GM12878 (cell line): Measurements from ENCODE around the gene DOCK9. TPM values are rescaled to one million over a fixed set of nuclear protein-coding genes. Genes with fewer than 3 reads are reported as not detected.

ENCODE experiments used
- ATAC-seq: fragments of 200-7000 bp; cut with Tn5 transposase; 3 replicates; pipeline ENCODE4 v1.9.1; 2020; ENCODE audit warnings: mild to moderate bottlenecking, moderate library complexity
- BruUV-seq: library from RNA; stranded (reverse); fragments of 400-500 nt; replicated peaks from 2 replicates; lab custom pipeline; 2021; lab: Mats Ljungman, UMichigan
- CTCF ChIA-PET: fragments of 300-600 bp; sonication (Branson Sonifier 250); formaldehyde crosslinking; extraction: SDS; loops from one replicate; lab custom pipeline; 2021; ENCODE audit warnings: inconsistent platforms; lab: Yijun Ruan, JAX
- POLR2A ChIA-PET: fragments of 350-600 bp; formaldehyde crosslinking; extraction: SDS; loops from one replicate; lab custom pipeline; 2021; ENCODE audit warnings: inconsistent platforms; lab: Charles Lee
- RAD21 ChIA-PET: fragments of 300-600 bp; sonication (Branson Sonifier 250); formaldehyde crosslinking; loops from one replicate; lab custom pipeline; 2023; ENCODE audit warnings: antibody characterized with exemption; ENCODE audit not compliant: unreplicated experiment; lab: Charles Lee
- SMC1A ChIA-PET: fragments of 300-600 bp; sonication (Branson Sonifier 250); formaldehyde crosslinking; loops from one replicate; lab custom pipeline; 2023; ENCODE audit not compliant: unreplicated experiment, uncharacterized antibody; lab: Charles Lee
- DNase-seq: peaks from one replicate; pipeline ENCODE4 v3.0.0-alpha.2; 2011; ENCODE audit warnings: low read depth, low spot score
- FAIRE-seq: peaks from 3 replicates; lab custom pipeline; 2011; peaks lifted over from hg19 to GRCh38; lab: Jason Lieb, UNC
- H2AFZ ChIP-seq: 2 replicates; pipeline ENCODE4 v1.6.0; 2011; ENCODE audit warnings: low read depth, low read length, control low read depth; ENCODE audit not compliant: control insufficient read depth
- H3K27ac ChIP-seq: 2 replicates; pipeline ENCODE4 v1.5.1; 2011; ENCODE audit warnings: control low read depth; ENCODE audit not compliant: control insufficient read depth, insufficient read depth
- H3K27me3 ChIP-seq, 2 experiments: replicated peaks in 1 of 2; 2 replicates each; pipeline versions ENCODE4 v1.6.0 to v1.6.1; 2011; ENCODE audit warnings: low read length in 1 of 2; ENCODE audit not compliant: control insufficient read depth in 2 of 2, insufficient read depth in 2 of 2
- H3K36me3 ChIP-seq, 2 experiments: 2 replicates each; pipeline ENCODE4 v1.5.1; 2011; ENCODE audit warnings: low read length in 1 of 2; ENCODE audit not compliant: control insufficient read depth in 2 of 2, insufficient read depth in 2 of 2
- H3K4me1 ChIP-seq: 2 replicates; pipeline ENCODE4 v1.6.1; 2011; ENCODE audit warnings: mild to moderate bottlenecking, low read length, moderate library complexity, mixed read lengths; ENCODE audit not compliant: control insufficient read depth, insufficient read depth
- H3K4me2 ChIP-seq: 2 replicates; pipeline ENCODE4 v1.6.0; 2011; ENCODE audit warnings: control low read depth; ENCODE audit not compliant: control insufficient read depth, insufficient read depth
- H3K4me3 ChIP-seq: fragments of 200-600 bp; sonication (generic); 2 replicates; pipeline ENCODE4 v1.5.1; 2016
- H3K79me2 ChIP-seq: 2 replicates; pipeline ENCODE4 v1.6.0; 2011; ENCODE audit warnings: low read length; ENCODE audit not compliant: control insufficient read depth, insufficient read depth
- H3K9ac ChIP-seq: 2 replicates; pipeline ENCODE4 v1.8.0; 2011; ENCODE audit warnings: low read length, control low read depth, mixed read lengths; ENCODE audit not compliant: control insufficient read depth, insufficient read depth
- H3K9me3 ChIP-seq: replicated peaks from 3 replicates; pipeline ENCODE4 v1.5.1; 2011; ENCODE audit warnings: mild to moderate bottlenecking, low read length; ENCODE audit not compliant: control insufficient read depth, insufficient read depth
- H4K20me1 ChIP-seq: 2 replicates; pipeline ENCODE4 v1.6.0; 2011; ENCODE audit not compliant: control insufficient read depth, insufficient read depth
- MEF2B ChIP-seq: fragments of 450-650 bp; IDR thresholded peaks from 2 replicates; pipeline ENCODE4 v1.6.1; 2018; ENCODE audit warnings: mild to moderate bottlenecking, moderate library complexity; ENCODE audit not compliant: partially characterized antibody, poor library complexity, severe bottlenecking
- MYB ChIP-seq: fragments of 150-350 bp; IDR thresholded peaks from 2 replicates; pipeline ENCODE4 v1.6.1; 2014; ENCODE audit warnings: mild to moderate bottlenecking, low read depth, low read length, borderline replicate concordance
- NFIC ChIP-seq: IDR thresholded peaks from 2 replicates; pipeline ENCODE4 v1.6.1; 2012; ENCODE audit warnings: low read depth, mild to moderate bottlenecking, inconsistent platforms, low read length, moderate library complexity
- POLR2A ChIP-seq: IDR thresholded peaks from 2 replicates; pipeline ENCODE4 v1.6.1; 2011; ENCODE audit warnings: low read depth, mild to moderate bottlenecking, low read length
- SREBF2 ChIP-seq: IDR thresholded peaks from 2 replicates; pipeline ENCODE4 v1.6.1; 2012; ENCODE audit warnings: mild to moderate bottlenecking, low read length
- TCF7 ChIP-seq: IDR thresholded peaks from 2 replicates; pipeline ENCODE4 v1.6.1; 2014; ENCODE audit warnings: antibody characterized with exemption, borderline replicate concordance
- ZNF24 ChIP-seq: fragments of 450-650 bp; IDR thresholded peaks from 2 replicates; pipeline ENCODE4 v1.6.1; 2017; ENCODE audit warnings: antibody characterized with exemption, mild to moderate bottlenecking
- WGBS: methylation state at CpG from one replicate; pipeline ENCODE4 v1.1.6; 2016; ENCODE audit warnings: low lambda C conversion rate; ENCODE audit not compliant: insufficient replicate concordance, insufficient coverage; ENCODE audit errors: missing lambda C conversion rate; 5-methylcytosine and 5-hydroxymethylcytosine counted together
- in situ Hi-C: fragments of 300-500 bp; cut with MboI; formaldehyde crosslinking; loops from 9 replicates; pipeline ENCODE4 v1.14.3; 2018; ENCODE audit warnings: mixed read lengths
- intact Hi-C: fragments of 100-400 bp; cut with micrococcal nuclease; formaldehyde crosslinking; loops from one replicate; pipeline ENCODE4 v1.14.2; 2022; ENCODE audit not compliant: unreplicated experiment
- polyA plus RNA-seq, 11 experiments: library from polyadenylated mRNA; depleted of rRNA in 4 of 11; unstranded in 6 of 11; stranded (reverse) in 5 of 11; fragments of >200 nt; fragmentation: Nextera tagmentation in 4 of 11; fragmentation: Illumina TruSeq in 1 of 11; extraction: Ambion mirVana in 4 of 11; extraction: Trizol in 1 of 11; gene quantifications; 1 replicate in 1 of 11; 2 replicates in 10 of 11; pipeline versions ENCODE4 v1.2.1 to v1.2.3, GENCODE V29; 2011 to 2016; ENCODE audit warnings: inconsistent platforms in 2 of 11, missing spikeins in 2 of 11, low read depth in 1 of 11
- total RNA-seq, 4 experiments: library from RNA; depleted of rRNA in 3 of 4; stranded (reverse); fragments of >200 nt in 3 of 4; fragmentation: Illumina TruSeq in 1 of 4; extraction: Trizol in 1 of 4; gene quantifications; 2 replicates each; pipeline versions ENCODE4 v1.2.1 to v1.2.3, GENCODE V29; 2013 to 2021
- TF ChIP-seq, protein P1 (sequence below): fragments of 450-650 bp; IDR thresholded peaks from 2 replicates; pipeline ENCODE4 v1.6.1; 2014; ENCODE audit warnings: mild to moderate bottlenecking
- TF ChIP-seq, protein P2 (sequence below): IDR thresholded peaks from 2 replicates; pipeline ENCODE4 v1.6.1; 2011; ENCODE audit warnings: low read depth, mild to moderate bottlenecking, low read length, moderate library complexity, borderline replicate concordance; ENCODE audit errors: extremely low read depth

DOCK9 gene
- total and polyA plus RNA-seq, 10 of the 15 experiments (the other 5 are each of a cell fraction or from before 2014, with no cell fraction given): 0.09 to 2.9 (median 0.74) TPM

DNA sequence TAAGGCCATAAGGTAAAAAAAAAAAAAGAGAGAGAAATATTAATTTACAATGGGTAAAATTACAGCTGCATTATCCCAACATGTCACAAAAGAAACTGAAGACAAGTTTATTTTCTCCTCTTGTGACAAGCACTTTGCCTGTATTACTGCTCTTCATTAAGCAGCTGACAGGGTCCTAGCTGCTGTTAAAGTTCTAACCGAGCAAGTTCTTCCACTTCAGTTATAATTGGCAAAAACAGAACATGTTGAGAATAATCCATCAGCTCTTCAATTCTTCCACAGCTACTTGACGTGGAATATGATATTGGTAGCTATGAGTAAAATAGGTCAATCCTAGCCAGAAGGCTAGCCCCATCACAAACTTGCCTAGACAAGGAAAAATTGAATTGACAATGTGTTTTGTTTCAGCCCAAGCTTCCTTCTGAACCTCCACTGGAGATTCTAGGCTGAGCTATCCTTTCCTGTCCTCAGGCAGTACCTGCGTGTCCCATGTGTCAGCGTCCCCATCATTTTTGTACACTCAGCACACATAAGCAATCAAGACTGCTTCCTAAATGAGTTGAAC, 32.2 kb upstream of the DOCK9 start:
- TF ChIP-seq MYB: no peak
- TF ChIP-seq, protein P1, sequence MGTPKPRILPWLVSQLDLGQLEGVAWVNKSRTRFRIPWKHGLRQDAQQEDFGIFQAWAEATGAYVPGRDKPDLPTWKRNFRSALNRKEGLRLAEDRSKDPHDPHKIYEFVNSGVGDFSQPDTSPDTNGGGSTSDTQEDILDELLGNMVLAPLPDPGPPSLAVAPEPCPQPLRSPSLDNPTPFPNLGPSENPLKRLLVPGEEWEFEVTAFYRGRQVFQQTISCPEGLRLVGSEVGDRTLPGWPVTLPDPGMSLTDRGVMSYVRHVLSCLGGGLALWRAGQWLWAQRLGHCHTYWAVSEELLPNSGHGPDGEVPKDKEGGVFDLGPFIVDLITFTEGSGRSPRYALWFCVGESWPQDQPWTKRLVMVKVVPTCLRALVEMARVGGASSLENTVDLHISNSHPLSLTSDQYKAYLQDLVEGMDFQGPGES: no peak
- TF ChIP-seq POLR2A: no peak
- no peak for TF ChIP-seq SREBF2
- TF ChIP-seq, protein P2, sequence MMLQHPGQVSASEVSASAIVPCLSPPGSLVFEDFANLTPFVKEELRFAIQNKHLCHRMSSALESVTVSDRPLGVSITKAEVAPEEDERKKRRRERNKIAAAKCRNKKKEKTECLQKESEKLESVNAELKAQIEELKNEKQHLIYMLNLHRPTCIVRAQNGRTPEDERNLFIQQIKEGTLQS: no peak
- TF ChIP-seq TCF7: no peak
- no peak for TF ChIP-seq ZNF24
- no peak for TF ChIP-seq MEF2B
- TF ChIP-seq NFIC: no peak
- FAIRE-seq (no peak), DNase-seq (no peak), ATAC-seq (no peak)
- BruUV-seq: no TSS peak
- ChIA-PET CTCF (interaction anchor here (1.8 kb wide), 1 partner anchor 19 kb away, joined by 5 read pairs; no protein-coding TSS in a partner anchor), POLR2A (no interaction called here), RAD21 (no interaction called here), SMC1A (interaction anchor here (0.7 kb wide), 1 partner anchor 69 kb away, joined by 3 read pairs; no protein-coding TSS in a partner anchor)
- no peak overlapping the region for H2AFZ ChIP-seq
- H3K27ac ChIP-seq: no peak overlapping the region
- no peak overlapping the region for H3K4me3 ChIP-seq
- no peak overlapping the region for H3K4me2 ChIP-seq
- intact Hi-C loops (no loop called here), in situ Hi-C loops (no loop called here)
- H3K4me1 ChIP-seq: no peaks in the 10 kb centered on the region
- WGBS: 58% methylated on average over 4 of the region's 4 CpGs
- no peak overlapping the region for H3K9ac ChIP-seq
- H3K27me3 ChIP-seq: no peaks in the 10 kb centered on the region
- H4K20me1 ChIP-seq: no peaks in the 10 kb centered on the region
- no peaks in the 10 kb centered on the region for H3K79me2 ChIP-seq
- H3K9me3 ChIP-seq: no peaks in the 10 kb centered on the region
- H3K36me3 ChIP-seq: no peaks in the 10 kb centered on the region
